HG03520 (cell line): ENCODE data around the gene SCN1A.
"Not testable (repeated sequence)": the region's sequence is repeated elsewhere in the genome, so short reads cannot be mapped to it uniquely, and the experiment has no call there.

Experiments used
- ATAC-seq: cut with Tn5 transposase; IDR thresholded peaks from one replicate; pipeline ENCODE4 v1.9.1; 2021; ENCODE audit warnings: mild to moderate bottlenecking, moderate library complexity; ENCODE audit not compliant: unreplicated experiment

Gene SCN1A

DNA sequence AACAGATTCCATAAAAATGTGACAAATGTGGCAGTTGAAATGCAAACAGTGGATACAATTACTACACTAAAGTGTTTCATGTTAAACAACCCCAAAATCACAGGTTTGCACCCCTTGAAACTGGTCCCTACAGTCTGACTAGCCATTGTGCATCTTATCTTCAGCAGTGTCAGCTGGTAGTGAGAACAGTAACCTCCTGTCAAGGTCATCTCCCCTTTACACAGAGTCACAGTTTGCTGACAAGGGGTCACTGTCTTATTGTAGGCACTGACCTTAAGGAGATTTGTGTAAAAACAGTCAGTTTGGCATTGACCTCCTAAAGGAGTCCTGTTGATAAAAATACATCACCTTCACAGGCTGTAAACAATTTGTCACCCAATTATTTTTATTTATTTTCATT is 137.0 kb downstream of the SCN1A start:
- ATAC-seq, result no peak

DNA sequence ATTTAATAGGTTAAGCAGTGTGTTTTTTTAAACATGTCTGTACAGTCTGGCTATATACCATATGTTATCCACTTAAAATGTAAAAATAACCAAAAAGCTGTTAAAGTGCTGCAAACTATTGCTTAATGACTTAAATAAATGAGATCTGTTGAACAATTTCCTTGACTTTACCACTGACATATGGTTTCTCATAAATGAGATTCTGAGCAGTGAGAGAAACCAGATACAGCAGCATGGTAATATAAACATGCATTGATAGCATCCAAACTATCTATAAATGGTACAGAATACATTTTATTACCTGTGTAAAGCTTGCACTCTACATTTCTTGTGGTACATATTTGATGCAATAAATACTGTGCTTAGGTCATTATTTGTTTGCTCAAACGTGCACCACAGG is 138.0 kb downstream of the SCN1A start:
- no peak for ATAC-seq

DNA sequence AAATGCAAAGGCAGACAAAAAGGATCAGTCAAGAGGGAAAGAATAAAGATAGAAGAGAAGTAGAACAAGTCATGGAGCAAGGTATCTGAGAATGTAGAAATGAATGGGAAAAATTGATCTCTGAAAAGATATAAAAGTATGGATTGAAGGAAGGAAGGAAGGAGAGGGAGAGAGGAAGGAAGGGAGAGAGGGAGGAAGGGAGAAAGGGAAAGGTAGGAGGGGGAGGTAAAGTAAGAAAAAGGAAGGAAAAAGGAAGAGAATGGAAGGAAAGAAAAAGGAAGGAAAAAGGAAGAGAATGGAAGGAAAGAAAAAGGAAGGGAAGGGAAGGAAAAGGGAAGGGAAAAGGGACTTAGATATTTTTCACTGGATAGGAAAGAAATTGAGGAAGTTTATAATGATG is 142.7 kb downstream of the SCN1A start:
- ATAC-seq, result no peak

DNA sequence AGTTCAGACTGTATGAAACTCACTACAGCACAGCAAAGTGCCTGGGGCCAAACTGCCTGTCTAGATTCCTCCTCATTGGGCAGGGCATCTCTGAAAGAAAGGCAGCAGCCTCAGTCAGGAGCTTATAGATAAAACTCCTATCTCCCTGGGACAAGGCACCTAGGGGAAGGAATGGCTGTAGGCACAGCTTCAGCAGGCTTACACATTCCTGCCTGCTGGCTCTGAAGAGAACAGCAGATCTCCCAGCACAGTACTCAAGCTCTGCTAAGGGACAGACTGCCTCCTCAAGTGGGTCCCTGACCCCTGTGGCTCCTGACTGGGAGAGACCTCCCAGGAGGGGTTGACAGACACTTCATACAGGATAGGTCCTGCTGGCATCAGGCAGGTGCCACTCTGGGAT is 155.7 kb downstream of the SCN1A start:
- ATAC-seq, result not testable (repeated sequence)

DNA sequence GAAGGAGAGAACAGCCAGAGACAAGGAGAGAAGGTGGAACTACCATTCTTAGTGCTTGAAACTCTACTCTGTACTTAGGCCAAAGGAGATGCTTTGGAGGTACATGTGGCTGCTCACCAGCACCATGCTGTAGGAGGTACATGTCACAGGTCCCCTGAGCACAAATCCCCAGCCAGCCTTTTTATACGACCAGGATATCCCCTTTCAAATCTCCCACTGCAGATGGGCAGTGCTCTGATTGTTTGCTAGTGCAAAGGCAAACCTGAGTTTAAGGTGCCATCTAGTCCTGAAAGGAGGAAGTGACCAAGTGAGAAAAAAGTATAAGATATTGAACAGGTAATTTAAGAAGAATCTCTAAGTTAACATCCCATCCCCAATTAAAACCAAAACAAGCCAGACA is 157.2 kb downstream of the SCN1A start:
- ATAC-seq, result no peak

DNA sequence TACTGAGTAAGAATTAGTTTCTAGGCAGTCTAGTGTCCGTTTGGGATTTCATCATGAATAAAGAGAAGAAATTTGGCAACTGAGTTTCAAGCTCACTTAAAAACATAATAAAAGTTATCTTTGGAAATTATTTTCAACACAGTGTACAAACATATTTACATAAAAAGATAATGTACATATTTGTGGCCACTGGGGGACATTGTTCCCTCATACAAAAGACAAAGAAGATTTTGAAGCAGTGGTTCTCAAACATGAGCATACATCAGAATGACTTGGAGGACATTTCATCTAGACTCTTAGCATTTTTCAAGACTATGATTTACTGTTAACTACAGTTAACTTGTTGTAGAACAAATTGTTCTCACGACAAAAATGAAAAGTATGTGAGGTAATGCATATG is 158.6 kb downstream of the SCN1A start:
- no peak for ATAC-seq

DNA sequence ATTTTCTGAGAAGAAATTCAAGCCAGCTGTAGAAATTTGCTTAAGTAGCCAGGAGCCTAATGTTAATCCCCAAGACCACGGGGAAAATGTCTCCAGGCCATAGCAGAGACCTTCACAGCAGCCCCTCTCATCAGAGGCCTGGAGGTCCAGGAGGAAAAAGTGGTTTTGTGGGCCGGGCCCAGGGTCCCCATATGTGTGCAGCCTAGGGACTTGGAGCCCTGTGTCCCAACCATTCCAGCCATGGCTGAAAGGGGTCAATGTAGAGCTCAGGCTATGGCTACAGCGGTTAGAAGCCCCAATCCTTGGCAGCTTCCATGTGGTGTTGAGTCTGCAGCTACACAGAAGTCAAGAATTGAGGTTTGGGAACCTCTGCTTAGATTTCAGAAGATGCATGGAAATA is 160.1 kb downstream of the SCN1A start:
- ATAC-seq, result no peak

DNA sequence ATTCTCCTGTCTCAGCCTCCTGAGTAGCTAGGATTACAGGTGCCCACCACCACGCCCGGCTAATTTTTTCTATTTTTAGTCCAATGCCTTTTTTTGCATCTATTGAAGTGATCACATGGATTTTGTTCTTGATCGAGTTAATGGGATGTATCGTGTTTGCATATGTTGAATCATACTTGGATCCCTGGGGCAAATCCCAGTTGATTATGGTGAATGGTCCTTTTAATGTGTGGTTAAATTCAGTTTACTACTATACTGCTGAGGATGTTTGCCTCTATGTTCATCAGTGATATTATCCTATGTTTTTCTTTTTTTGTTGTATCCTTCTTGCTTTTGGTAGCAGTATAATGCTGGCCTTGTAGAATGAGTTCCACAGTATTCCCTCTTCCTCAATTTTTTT is 166.0 kb downstream of the SCN1A start:
- ATAC-seq, result no peak

DNA sequence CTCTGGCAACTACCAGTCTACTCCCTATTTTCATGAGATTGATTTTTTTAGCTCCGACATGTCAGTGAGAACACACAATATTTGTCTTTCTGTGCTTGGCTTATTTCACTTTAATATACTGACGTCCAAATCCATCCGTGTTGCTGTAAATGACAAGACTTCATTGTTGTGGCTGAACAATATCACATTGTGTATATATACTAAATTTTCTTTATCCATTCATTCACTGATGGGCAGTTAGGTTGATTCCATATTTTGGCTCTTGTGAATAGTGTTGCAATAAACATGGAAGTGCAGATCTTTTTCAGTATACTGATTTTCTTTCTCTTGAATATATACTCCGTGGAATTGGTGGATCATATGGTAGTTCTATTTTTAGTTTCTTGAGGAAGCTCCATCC is 168.4 kb downstream of the SCN1A start:
- no peak for ATAC-seq

DNA sequence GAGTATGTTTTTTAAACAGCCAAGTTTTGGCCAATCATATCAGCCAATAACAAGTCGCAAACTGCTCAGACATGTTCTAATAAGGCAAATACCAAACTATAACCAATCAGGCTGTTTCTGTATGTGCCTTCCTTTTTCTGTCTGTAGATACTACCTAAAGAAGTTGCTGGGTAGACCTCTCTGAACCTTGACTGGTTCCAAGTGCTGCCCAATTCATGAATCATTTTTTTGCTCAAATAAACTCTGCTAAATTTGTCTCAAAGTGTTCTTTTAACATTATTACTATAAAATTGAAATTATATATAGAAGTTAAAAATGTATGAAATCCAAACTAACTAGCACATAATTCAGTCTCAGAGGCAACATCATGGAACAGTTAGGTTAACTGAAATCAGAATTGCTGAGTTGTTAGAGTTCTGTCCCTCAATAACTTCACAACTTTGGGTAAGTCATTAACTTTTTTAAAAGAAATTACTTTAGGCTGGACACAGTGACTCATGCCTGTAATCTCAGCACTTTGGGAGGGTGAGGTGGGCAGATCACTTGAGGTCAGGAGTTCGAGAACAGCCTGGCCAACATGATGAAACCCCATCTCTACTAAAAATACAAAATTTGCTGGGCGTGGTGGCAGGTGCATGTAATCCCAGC is 169.4 kb downstream of the SCN1A start:
- ATAC-seq, result no peak

DNA sequence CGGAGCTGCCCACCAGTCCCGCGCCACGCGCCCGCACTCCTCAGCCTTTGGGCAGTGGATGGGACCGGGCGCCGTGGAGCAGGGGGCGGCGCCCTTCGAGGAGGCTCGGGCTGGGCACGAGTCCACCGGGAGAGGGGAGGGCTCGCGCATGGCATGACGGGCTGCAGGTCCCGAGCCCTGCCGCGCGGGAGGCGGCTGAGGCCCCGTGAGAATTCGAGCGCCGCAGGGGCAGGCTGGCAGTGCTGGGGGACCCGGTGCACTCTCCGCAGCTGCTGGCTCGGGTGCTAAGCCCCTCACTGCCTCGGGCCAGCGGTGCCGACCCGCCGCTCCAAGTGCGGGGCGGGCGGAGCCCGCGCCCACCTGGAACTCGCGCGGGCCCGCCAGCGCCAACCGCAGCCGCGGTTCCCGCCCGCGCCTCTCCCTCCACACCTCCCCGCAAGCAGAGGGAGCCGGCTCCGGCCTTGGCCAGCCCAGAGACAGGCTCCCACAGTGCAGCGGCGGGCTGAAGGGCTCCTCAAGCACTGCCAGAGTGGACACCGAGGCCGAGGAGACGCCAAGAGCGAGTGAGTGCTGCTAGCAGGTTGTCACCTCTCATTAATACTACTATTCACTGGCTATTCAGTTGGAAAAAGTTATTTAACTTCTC is 170.7 kb downstream of the SCN1A start:
- no peak for ATAC-seq

DNA sequence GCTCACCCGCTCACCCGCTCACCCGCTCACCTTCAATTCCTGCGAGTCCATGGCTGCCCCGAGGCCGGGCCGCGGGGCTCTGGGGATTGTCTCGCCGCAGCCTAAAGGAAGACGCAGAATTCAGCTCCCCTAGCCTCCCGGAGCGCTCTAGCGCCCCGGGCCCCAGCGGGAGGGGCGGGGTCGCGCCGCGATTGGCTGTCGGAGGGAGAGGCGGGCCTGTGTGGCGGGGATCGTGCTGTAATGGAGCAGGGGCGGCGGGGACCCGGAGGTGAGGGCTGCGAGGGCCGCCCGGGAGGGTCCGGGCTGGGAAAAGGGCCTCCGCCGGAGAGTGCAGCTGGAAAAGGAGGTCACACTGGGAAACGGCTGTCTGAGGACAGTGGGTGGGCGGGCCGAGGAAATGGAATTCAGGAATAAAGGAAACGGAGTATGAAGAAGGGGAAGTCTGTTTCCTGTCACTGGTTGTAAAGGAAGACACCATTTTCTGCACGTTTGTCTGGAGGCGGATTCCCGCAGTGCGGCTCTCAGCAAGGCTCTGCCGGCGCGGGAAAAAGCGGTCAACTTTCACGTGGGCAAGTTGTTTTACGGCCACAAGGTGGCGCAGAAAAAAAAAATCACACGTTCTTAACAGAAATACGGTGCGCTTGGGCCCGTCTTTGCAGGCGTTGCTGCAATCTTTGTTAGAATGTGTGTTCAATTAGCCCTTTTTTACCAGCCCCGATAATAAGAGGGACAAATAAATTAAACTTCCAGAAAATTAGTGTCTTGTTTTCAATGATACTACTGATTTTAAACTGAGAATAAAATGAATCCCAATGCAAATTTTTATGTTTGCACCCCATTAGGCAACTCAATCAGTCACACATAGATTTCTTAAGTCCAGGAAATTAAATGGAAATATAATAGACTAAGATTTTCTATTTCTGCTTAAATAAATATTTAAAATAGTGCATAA is 173.9 kb downstream of the SCN1A start, which contains the start of gene TTC21B:
TTC21B (minus strand) TSS at position 122 of the 952 bp plus-strand sequence; CDS start at position 51, 71 bp downstream.
- peak; percentile 94 for ATAC-seq

DNA sequence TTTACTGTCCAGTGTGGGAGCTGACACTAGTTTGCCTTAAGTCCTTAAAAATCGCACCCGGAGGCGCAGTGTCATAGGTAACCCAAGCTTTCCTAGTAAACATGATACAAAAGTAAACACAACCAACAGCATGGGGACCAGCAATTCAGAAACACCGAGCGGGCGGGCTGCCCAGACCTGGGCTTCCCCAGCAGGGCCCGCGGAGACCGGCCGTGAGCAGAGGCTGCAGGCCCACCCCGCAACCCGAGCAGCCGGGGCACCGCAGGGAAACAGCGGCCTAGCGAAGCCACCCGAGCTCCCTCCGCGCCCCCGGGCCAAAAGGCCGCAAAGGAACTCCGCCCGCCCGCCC is 174.5 kb downstream of the SCN1A start:
- peak; percentile 26 for ATAC-seq

DNA sequence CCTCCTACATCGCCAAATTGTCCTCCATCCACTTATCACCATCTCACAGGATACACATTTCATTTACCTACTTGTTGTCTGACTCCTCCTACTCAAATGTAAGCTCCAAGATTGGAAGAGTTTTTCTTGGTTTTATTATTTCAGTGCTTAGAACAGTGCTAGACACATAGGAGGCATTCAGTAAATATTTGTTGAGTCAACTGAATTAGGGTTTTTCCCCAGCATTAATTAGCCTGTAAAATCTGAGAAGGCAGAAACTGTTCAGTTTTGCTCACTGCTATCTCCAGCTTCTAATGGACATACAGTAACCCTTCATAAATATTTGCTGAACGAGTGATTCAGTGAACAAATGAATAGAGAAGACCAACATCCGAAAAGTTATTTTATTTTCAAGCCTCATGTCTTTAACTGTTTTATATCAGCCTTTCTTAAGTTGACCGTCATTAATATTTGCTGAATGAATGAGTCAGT is 175.0 kb downstream of the SCN1A start:
- ATAC-seq, result no peak

DNA sequence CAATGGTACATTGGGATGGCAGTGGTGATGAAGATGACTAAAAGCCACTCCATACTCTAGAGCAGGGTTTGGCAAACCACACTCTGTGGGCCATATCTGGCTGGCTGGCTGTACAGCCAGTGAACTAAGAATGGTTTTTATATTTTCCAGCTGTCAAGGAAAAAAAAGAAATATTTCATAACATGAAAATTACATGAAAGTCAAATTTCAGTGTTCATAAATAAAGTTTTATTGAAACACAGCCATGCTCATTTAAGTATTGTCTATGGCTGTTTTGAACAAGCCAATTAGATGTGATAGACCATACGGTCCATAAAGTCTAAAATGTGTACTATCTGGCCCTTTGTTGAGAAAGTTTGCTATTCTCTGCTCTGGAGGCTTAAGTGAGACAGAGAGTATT is 175.7 kb downstream of the SCN1A start:
- no peak for ATAC-seq

DNA sequence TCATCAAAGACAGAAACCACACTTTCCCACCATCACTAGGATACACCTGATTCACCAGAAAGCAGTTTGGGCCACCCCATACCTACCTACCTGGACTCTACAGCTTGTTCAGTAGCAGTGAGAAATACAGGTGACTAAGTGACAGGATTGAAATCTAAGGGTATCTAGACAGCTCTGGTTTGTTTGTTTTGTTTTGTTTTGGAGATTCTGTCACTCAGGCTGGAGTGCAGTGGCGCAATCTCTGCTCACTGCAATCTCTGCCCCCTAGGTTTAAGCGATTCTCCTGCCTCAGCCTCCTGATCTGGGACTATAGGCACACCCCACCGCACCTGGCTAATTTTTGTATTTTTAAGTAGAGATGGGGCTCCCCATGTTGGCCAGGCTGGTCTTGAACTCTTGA is 177.4 kb downstream of the SCN1A start:
- no peak for ATAC-seq

DNA sequence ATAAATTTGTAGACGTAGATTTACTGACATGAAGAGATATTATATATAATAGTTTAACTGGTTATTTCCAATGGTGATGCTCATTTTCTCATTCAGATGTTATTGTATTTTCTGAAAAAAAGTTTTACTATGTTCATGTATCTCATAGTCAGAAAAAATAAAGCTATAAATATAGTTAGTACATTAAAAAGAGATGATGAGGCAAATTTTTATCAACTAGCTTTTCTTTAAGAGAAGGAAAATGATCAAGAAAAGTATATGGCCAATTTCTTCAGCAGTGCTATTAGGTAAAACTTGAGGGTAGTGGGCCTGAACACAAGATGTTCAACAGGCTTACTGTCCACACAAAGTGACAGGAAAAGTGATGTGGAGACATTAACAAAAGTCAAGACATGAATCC is 186.0 kb downstream of the SCN1A start:
- ATAC-seq, result no peak

DNA sequence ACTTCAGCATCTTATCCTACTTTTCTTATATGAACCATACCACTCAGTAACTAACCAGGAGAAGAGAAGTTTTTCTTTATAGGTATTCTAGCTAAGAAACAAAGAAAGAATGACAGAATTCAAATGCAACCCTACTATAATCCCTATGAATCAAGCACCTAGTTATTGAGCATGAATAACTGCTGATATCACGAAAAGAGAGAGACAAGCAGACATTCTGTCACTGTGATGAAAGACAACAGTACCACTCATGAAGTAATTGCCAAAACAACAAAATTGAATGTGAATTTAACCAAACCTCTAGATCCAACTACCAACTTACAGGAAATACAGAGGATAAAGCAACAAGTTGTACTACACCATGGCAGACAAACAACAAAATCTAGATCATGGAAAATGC is 189.6 kb downstream of the SCN1A start:
- ATAC-seq, result no peak
